NCI-H82 treated with DMSO at 0.1 percent for 48 hours (cell line): ENCODE data around the gene BUD31.
"Not testable (repeated sequence)": the region's sequence is repeated elsewhere in the genome, so short reads cannot be mapped to it uniquely, and the experiment has no call there.

Experiments used
- DNase-seq: peaks from one replicate; lab custom pipeline; 2025; ENCODE audit not compliant: unreplicated experiment; lab: John Stamatoyannopoulos, UW

BUD31 gene

DNA sequence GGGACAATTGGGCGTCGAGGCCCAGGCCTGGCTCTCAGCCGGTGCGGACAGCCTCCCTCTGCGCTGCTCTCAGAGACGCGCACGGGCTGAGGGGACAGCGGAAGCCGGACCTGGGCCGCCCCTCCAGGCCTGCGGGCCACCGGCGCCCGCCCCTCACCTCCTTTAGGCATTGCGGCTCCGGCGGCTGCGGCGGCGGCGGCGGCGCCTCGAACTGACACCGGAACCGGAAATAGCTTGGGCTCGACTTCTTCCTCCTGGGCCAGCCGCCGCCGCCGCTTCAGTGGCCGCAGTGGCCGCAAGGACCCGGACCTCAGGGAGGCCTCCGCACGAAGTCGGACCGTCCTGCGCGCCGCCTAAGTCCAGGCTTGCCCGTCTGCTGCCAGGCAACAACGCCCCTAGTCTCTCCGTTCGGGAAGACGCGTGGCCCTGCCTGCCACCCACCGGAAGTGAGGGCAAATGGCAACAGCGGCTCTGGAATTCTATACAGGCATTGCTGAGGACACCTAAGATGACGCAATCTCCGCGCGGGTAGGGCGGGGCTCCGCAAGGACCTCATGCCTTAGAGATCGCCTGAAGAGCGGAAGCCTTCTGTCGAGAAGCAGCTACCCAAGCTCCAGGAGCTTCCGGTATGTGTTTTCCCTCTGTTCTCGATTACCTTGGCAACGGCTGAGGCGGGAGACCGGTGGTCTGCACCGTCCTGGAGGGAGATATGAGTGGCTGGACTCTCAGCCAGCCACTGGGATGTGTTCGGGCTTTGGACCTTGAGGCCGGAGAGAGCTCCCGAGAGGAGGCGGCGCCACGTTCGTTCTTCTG lies at the start of gene BUD31, which contains the start of gene PDAP1:
Gene BUD31, plus strand, starts transcription at position 591 of the 813 bp plus-strand sequence. CDS start 2,124 bp downstream, outside the sequence.
Gene PDAP1, minus strand, starts transcription at position 219 of the 813 bp plus-strand sequence. Its CDS starts 49 bp downstream, at position 170.
- DNase-seq: peak; percentile 90

DNA sequence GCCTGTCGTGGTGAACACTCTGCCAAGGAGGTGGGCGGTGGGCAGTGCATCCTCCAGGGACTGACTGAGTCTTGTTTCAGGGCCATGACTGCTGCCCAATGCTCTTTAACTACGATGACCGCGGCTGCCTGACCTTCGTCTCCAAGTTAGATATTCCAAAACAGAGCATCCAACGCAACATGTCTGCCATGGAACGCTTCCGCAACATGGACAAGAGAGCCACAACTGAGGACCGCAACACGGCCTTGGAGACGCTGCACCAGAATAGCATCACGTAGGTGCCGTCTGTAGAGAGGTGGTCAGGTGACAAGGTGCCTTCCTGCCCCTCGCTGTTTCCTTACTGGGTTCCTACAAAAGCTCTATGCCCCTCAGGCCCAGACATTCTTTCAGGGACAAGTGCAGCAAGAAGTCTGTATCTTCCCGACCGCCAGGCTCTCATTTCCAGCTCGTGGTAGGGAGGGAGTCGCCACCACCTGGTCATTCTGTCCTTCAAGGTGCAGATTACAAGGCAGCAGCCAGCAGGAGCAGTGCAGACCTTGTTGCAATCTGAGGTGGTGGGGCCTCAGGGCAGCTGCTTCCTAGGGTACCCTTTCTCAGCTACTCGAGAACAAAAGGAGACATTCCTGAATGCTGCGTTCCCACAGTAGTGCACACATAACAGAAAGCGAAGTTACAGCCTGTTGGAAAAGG lies 49.2 kb upstream of the BUD31 start:
- DNase-seq: no peak

- no peak for DNase-seq
Measured at GRCh38 chr7:99362801-99363200, 46.0 kb upstream of the BUD31 start.

DNA sequence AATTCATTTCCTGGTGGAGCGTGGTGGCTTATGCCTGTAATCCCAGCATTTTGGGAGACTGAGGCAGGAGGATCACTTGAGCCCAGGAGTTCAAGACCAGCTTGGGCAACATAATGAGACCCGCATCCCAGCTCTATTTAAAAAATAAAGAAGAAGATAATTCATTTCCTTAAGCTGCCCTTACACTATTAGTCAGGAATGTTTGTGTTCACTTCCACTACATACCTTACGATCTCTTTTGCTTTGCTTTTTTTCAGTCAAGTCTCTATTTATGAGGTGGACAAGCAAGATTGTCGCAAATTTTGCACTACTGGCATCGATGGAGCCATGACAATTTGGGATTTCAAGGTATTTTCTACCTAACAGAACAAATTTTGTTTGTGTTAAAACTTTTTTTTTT lies 45.5 kb upstream of the BUD31 start:
- no peak for DNase-seq

DNA sequence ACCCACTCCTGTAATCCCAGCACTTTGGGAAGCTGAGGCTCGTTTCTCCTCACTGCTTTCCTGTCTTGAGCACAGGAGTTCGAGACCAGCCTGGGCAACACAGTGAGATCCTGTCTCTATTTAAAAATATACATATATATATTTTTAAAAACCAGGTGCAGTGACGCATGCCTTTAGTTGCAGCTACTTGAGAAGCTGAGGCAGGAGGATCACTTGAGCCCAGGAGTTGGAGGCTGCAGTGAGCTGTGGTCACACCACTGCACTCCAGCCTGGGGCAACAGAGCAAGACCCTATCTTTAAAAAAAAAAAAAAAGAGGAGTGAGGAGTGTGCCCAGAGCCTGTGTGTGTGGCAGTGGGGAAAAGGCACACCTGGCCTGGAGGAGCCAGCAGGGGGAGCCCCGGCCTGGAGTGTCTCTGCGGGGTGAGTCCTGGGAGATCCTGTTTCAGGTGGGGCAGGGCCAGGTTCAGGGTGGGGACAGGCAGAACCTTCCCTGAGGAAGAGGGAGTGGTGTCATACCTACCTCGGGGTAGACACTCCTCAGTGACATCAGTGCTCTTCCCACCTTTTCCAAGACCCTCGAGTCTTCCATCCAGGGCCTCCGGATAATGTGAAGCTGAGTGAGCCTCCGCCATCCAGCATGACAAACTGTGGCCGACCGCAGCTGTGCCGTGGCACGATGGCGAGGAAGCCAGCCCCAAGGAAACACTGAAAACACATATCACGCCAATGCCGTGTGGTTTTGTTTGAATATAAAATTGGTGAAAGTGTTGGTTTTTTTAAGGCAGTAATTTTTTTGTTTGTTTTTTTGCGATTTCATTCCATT lies 43.2 kb upstream of the BUD31 start:
- DNase-seq: no peak

GRCh38 chr7:99366646-99367045 lies 42.1 kb upstream of the BUD31 start:
- DNase-seq: no peak

- DNase-seq: no peak
Measured at GRCh38 chr7:99368750-99369389, 39.9 kb upstream of the BUD31 start.

DNA sequence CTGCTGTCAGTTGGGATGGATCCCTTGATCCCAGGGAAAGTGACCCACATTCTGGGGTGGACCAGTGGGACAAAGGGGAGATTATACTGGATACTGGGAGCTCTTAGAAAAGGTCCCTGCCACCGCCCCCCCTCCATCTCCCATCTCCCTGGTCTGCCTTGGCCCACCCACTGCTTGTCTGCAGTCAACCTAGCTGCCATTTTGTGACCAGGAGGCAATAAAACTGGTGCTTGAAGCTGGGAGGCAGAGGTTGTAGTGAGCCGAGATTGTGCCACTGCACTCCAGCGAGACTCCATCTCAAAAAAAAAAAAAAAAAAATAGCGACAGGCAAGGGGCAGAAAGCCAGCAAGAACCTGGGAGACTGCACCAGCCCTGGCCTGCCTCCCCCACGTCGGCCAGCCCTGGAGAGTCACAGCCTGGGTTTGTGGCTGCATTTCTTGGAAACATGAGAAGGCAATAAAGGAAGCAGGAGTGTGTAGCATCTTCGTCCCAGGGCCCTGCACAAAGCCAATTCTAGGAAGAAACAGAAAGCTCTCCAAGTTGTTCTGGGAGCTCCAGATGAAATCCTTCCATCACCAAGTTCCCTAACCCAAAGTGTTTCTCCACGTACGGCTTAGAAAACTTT lies 38.9 kb upstream of the BUD31 start:
- DNase-seq: no peak

GRCh38 chr7:99371376-99371920 lies 37.3 kb upstream of the BUD31 start:
- no peak for DNase-seq

GRCh38 chr7:99372275-99373090 lies 36.3 kb upstream of the BUD31 start:
- no peak for DNase-seq

DNA sequence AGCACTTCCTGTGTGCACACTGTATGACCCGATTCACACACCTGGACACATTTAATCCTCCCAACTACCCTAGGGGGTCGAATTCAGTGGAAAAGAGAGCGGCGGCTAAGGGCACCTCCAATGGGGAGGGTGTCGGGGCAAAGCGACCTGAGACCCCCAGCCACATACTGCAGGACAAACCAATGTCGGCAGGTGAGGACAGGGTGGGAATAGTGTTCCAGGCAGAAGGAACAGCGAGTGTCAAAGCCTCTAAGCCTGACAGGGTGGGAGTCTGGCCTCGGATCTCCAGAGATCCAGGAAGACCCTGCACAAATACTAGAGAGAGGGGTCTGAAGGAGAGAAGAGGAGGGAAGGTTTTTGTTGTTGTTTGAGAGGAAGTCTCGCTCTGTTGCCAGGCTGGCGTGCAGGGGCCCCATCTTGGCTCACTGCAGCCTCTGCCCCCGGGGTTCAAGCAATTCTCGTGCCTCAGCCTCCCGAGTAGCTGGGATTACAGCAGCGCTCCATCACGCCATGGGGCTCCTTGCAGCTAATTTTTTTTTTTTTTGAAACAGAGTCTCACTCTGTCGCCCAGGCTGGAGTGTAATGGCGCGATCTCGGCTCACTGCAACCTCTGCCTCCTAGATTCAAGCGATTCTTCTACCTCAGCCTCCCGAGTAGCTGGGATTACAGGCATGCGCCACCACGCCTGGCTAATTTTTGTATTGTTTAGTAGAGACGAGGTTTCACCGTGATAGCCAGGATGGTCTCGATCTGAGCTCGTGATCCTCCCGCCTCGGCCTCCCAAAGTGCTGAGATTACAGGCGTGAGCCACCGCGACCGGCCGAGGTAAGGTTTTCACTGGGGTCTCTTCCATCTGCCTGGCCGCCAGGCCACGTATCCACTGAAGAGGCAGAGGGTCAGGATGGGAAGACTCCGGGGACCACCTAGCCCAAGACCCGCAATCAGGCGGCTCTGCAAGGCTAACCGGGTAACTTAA lies 35.4 kb upstream of the BUD31 start:
- DNase-seq: no peak

DNA sequence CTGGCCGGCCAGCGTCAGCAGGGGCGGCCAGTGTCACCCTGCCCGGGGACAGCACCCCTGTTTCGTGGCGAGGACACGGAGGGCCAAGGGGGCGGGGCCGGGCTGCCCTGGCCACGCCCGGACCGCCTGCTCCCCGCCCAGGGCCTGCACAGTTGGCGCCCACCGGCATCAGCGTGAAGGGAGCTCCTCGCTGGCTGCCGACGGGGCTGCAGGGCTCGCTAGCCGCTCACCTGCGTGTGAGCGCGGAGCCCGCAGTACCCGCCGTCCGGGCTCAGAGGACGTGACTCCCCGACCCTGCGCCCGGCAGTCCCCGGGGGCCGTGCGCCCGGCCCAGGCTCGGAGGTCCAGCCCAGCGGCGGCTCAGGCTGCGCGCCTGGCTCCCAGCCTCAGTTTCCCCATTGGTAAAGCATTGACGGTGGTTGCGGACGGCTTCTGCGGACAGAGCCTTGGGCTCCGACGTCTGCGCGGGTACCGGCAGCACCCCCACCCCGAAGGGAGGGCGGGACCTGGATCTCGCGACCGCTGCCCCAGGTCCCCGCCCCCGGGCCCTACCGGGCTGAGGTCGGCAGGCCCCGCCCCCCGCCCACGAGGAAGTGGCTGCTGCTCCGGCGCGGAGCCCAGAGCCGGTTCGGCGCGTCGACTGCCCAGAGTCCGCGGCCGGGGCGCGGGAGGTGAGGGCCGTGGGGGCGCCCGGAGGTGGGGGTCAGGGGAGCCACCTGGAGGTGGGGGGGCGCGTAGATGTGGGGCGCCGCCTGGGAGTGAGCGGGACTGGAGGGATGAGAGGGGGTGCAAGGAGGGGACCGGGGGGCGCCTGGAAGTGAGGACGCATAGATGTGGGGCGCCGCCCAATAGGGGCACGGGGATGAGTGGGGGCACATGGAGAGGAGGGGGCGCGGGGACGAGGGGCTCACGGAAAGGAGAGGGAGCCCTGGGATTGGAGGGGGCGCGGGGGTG lies 34.4 kb upstream of the BUD31 start, which contains the start of gene ARPC1B:
Gene ARPC1B, plus strand, starts transcription at position 620 of the 954 bp plus-strand sequence. CDS start 10,985 bp downstream, outside the sequence.
- DNase-seq: no peak

DNA sequence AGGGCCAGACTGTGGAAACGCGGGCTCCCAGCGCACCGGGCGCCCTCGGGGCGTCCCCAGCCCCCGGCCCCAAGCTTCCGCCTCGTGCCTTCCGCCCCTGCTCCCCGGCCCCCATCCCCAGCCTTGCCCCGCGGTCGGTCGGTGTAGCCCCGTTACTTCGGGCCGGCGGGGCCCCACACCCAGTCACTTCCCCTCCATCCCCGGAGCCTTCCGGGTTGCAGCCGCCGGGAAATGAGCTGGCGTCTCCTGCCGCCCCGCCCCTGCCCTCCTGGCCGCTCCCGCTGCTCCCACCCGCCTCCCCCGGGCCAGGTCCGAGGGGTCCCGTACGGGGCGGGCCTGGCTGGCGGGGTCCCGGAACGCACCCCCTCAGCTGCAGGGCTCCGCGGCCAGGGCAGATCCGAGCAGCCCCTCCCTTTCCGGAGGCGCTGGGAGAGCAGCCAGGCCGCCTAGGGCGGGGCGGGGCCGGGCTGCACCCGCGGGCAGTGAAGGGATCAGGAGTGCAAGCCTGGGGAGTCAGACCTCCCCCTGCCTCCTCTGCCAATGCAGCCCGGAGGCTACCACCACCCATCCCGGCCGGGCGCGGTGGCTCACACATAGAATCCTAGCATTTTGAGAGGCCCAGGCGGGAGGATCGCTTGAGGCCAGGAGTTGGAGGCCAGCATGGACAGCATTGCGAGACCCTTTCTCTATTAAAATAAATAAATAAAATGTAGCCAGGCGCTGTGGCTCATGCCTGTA lies 33.5 kb upstream of the BUD31 start:
- no peak for DNase-seq

DNA sequence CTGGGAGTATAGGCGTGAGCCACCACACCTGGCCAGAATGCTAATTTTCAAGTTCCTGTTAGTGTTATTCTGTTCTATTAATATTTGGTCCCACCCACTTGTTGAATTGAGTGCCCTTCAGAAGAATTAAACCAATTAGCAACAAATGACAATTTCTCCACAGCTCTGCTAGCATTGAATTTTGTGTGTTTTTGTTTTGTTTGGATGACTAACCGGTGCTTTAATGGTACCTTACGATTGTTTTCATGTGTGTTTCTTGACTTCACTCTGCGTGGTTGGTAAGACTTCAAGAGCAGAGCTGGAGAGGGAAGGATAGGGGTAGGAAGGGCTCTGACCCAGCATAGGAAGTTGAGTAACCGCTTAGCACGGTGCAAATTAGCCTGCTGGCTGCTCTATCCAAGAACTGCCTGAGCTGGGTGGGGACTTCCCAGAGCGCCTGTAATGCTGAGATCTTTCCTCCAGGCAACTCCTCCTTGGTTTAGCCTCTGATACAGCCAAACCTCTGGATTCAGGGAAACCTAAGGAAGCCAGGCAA lies 29.7 kb upstream of the BUD31 start:
- DNase-seq: no peak

DNA sequence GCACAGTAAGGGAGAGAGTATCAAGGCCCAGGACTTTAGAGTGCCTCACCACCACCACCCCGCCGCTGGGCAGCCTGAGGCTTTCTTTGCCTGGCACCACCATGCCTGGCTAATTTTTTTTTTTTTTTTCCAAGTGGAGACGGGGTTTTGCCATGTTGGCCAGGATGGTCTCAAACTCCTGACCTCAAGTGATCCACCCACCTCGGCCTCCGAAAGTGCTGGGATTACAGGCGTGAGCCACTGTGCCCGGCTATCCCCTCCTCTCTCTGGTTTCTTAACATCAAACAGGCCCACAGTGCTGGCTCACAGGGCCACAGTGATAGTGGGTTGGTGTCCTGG lies 29.1 kb upstream of the BUD31 start:
- not testable (repeated sequence) for DNase-seq
